Measurements from ENCODE around the gene MAST4.

MAST4 gene

DNA sequence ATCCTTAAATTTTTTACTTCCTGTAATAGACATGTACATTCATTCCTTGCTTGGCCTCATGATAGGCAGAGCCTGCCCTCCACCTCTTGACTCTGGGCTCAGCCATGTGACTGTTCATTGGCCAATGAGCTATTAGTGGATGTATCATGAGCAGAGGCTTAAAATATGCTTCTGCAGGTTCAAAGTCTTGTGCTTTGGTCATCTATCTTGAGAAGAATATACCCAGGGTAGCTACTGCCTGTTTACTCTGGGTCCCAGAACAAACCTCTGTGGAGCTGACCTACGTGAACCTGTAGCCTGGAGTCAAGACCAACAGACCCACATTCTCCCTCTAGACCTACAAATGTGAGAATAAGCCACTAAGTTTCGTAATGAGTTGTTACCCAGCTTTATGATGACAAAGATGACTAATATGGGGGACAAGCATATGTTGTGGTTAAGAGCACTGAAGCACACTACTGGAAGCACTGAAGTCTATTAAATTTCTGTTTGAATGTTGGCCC is 244.4 kb downstream of the MAST4 start:
- in situ Hi-C loops (cut with HindIII; ENCODE audit: low sequenced_read_pairs): no loop called here
- TF ChIP-seq, protein P1, sequence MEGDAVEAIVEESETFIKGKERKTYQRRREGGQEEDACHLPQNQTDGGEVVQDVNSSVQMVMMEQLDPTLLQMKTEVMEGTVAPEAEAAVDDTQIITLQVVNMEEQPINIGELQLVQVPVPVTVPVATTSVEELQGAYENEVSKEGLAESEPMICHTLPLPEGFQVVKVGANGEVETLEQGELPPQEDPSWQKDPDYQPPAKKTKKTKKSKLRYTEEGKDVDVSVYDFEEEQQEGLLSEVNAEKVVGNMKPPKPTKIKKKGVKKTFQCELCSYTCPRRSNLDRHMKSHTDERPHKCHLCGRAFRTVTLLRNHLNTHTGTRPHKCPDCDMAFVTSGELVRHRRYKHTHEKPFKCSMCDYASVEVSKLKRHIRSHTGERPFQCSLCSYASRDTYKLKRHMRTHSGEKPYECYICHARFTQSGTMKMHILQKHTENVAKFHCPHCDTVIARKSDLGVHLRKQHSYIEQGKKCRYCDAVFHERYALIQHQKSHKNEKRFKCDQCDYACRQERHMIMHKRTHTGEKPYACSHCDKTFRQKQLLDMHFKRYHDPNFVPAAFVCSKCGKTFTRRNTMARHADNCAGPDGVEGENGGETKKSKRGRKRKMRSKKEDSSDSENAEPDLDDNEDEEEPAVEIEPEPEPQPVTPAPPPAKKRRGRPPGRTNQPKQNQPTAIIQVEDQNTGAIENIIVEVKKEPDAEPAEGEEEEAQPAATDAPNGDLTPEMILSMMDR (IDR thresholded peaks at IDR 0.05; ENCODE audit: low read depth, low read length, missing control alignments): no peak

DNA sequence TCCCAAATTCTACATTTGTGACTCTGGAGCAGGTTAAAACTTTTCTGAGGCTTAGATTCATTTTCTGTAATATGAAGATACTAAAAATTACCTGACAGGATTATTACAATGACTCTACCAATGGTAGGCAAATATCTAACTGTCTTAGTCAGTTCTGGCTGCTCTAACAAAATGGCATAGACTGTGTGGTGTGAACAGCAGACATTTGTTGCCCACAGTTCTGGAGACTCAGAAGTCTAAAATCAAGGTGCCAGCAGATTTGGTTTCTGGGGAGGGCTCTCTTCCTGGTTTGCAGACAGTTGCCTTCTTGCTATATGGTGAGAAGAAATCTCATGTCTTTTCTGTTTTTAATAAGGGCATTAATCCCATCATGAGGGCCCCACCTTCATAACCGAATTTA is 245.1 kb downstream of the MAST4 start:
- TF ChIP-seq, protein P1 (IDR thresholded peaks at IDR 0.05; ENCODE audit: low read depth, low read length, missing control alignments): no peak
- no peak overlapping the region for H3K4me3 ChIP-seq (ENCODE audit: low read depth, low read length)
- in situ Hi-C loops (cut with HindIII; ENCODE audit: low sequenced_read_pairs): no loop called here
- DNase-seq (ENCODE audit: low read depth): no peak

More for the DNA sequence above, 244.4 kb downstream of the MAST4 start:
- H3K4me3 ChIP-seq (ENCODE audit: low read depth, low read length): no peak overlapping the region
- no peak for DNase-seq (ENCODE audit: low read depth)

DNA sequence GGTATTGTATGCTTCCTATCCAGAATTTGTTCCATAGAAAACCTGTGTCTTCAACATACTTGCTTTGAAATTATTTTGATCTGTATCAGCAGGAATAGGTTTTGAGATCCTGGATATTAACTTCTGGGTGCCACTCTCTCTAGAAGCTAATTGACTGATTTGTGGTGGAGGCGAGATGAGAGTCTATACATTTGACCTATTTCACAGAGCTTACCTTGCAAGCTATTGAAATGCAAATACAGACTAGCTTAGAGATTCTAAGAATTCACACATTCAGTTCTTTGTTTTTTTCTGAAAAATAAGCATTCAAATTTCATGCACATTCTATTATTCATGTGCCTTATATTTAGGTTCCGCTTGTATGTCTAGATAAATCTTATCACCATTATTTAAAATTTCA is 246.3 kb downstream of the MAST4 start:
- DNase-seq (ENCODE audit: low read depth): no peak
- in situ Hi-C loops (cut with HindIII; ENCODE audit: low sequenced_read_pairs): no loop called here
- no peak overlapping the region for H3K4me3 ChIP-seq (ENCODE audit: low read depth, low read length)
- TF ChIP-seq, protein P1 (IDR thresholded peaks at IDR 0.05; ENCODE audit: low read depth, low read length, missing control alignments): no peak

DNA sequence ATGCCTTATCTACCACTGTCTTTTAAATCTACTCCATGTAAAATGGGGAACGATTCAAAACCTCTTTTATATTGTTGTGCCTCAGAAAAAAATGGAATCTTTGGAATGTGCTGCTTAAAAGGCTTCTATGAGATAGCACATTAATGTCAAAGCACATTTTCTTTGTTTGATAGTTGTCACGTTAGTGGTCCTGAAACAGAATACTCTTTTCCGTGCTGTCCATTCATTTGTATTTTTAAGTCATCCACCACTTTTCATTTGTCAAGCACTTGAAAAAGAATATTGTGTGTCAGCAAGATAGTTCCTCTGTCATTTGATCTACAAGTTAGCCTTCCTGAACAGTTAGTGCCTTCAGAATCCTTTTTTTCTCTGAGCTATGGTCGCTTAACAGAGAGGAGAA is 246.9 kb downstream of the MAST4 start:
- TF ChIP-seq, protein P1 (IDR thresholded peaks at IDR 0.05; ENCODE audit: low read depth, low read length, missing control alignments): no peak
- no peak overlapping the region for H3K4me3 ChIP-seq (ENCODE audit: low read depth, low read length)
- DNase-seq (ENCODE audit: low read depth): no peak
- in situ Hi-C loops (cut with HindIII; ENCODE audit: low sequenced_read_pairs): no loop called here

DNA sequence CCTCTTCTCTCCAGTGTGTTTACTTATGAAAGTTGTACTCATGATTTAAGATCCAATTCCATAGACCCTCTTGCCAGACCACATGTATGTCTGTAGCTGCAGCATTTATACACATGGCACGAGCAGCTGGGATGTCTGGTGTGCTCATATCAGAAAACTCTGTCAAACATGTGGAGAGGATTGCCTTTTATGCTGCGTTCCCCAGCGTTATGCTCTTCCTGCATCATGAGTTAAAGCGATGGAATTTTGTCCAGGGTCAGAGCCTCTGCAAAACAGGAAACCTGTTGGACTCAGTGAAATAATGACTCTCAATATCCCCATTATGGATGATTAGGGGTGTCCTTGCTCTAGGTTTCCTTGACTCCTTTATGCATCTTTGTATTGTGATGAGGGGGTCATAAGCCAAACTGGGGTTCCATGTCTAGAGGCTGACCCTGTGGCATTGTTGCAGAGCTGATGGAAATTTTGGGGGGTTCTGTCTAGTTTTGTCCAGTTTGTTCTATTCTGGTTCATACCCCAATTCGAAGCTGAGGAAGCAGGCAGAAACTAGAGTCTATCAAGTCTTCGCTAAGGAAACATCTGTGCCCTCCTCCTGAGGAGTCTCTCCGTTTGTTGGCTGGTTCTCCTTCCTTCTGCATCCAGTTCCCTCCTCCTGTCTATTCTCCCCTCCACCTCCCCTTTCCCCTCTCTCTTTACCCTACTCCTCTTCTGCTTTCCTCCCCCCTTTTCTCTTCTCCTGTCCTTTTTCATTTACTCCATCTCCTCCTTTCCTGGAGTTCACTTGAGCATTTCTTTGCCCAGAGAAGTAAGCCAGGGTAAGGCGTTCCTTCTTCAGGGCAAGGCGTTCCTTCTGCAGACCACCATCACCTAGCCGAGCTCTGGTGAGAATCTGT is 252.8 kb downstream of the MAST4 start:
- no peak for DNase-seq (ENCODE audit: low read depth)
- in situ Hi-C loops (cut with HindIII; ENCODE audit: low sequenced_read_pairs): no loop called here
- TF ChIP-seq, protein P1 (IDR thresholded peaks at IDR 0.05; ENCODE audit: low read depth, low read length, missing control alignments): no peak
- no peak overlapping the region for H3K4me3 ChIP-seq (ENCODE audit: low read depth, low read length)

DNA sequence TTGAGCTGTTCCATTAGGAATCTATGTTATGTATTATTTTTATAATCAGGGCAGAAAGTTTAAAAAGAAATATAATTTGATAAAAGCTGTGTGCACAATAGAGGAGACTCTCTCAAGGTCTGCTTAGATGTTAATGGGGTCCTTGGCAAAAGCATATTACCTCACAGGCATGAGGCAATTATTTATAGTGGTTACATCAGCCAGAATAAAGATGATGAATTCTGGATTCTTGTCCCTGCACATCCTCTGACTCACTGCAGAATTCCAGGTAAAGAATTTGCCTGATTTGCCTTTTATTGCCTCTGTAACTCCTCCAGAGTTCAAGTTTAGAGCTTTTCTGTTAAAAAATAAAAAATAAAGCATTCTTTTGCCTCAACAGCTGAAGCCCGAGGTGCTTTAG is 253.6 kb downstream of the MAST4 start:
- TF ChIP-seq, protein P1 (IDR thresholded peaks at IDR 0.05; ENCODE audit: low read depth, low read length, missing control alignments): no peak
- H3K4me3 ChIP-seq (ENCODE audit: low read depth, low read length): no peak overlapping the region
- in situ Hi-C loops (cut with HindIII; ENCODE audit: low sequenced_read_pairs): no loop called here
- DNase-seq (ENCODE audit: low read depth): no peak
